ENCODE results near the gene CNTN4.

Gene CNTN4

DNA sequence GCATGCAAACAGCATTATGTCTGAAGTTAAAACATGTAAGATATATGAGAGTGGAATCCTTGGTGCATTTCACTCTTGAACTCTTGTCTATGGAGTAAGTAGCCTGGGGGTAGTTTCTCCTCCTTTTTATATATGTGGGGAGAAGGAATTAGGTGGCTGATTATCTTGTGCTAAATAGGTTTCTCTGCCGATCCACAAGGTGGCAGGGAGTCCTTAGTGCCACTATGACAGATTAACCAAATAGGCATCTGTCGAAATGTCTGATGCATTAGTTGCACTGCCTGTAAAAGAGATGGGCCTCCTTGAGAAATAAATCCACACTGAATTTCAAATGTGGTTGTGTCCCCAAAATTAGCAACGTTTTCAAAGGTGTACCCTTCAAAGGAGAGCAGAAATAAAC is 170.1 kb downstream of the CNTN4 start:
- DNase-seq (ENCODE audit: low read depth) = no peak

DNA sequence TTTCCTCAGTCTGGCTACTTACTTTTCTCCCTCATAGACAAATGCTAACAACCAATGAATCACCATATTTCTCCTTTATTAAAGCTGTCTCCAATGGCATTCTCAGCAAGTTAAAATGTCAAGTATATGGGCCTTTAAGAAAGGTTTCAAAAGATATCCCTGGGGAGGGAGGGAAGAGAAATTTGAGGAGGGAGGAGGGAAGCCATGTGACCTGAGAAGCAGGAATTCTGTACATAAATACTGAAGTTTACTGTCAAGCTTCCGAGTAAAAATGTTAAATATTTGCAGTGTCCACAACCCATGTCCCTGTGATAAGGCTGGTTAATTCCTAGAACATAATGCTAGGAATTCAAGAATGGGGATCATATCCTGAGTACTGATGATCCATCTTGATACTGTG is 175.9 kb downstream of the CNTN4 start:
- no peak for DNase-seq (ENCODE audit: low read depth)

DNA sequence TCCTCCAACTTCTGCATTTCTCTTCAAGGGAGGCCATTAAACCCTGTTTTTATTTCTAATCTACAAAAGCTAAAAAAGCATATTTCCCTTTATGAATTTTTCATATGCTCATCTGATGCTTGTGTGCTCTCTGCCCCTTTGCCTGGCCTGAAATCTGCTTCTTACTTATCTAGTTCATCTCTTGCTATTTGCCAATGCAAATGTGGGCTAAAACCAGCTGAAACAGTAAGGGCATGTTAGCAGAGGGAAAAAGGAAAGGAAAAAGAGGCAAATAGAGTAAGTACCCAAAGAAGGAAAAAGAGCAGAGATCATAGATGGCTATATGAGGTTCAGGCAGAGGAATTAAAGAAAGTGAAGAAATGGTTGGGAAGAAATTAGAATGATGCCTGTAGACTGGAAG is 185.2 kb downstream of the CNTN4 start:
- no peak for DNase-seq (ENCODE audit: low read depth)

DNA sequence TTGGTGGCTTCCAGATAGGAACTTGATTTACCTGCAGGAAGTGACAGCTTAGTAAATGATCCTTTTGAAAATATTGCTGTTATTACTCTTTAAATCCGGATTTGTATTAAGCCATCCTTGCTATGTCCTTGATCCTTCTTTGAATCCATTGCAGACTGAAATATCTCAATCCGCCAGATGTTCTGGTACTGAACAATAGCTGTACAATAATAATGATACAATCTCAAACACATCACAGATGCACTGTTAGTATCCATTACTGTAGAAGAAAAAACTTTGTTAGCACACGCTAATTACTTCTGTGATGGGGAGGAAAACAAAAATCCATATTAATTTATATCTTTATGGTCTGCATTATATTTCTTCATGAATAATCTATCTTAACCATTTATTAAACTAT is 202.3 kb downstream of the CNTN4 start:
- DNase-seq (ENCODE audit: low read depth) = no peak

DNA sequence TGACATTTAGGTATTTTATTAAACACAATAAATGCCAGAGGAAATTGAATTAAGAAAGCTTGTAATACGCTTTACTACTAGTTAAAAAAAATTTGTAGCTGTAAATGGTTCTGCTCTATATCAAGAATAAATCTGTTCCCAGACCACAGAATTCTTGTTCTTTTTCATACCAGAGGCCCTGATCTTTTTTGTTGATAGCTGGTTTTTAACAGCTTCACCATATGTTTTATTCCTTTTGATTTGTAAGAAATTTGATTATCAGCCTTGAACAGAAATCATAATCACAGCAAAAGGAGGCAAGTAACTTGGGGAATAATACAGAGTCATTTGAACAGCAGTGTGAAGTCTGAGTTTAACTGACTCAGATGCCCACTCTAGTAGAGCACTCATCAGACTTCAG is 202.7 kb downstream of the CNTN4 start:
- no peak for DNase-seq (ENCODE audit: low read depth)

DNA sequence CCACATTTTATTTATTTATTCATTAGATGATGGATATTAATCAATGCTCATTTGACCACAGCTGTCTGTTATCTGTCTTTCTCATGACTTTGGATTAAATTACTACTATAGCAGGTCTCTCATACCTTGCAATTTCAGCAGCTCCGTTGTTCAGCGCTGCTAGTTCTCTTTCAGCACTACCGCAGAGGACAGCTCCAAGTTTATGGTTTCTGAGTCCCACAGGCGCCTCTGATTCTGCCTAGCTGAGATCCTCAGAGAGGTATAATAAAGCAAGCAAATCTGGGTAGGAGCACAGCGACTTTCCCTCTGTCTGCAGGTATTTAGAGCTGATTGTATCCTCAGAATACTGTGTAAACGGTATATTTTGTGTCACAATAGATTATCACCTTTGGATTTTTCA is 204.9 kb downstream of the CNTN4 start:
- DNase-seq (ENCODE audit: low read depth) = no peak

DNA sequence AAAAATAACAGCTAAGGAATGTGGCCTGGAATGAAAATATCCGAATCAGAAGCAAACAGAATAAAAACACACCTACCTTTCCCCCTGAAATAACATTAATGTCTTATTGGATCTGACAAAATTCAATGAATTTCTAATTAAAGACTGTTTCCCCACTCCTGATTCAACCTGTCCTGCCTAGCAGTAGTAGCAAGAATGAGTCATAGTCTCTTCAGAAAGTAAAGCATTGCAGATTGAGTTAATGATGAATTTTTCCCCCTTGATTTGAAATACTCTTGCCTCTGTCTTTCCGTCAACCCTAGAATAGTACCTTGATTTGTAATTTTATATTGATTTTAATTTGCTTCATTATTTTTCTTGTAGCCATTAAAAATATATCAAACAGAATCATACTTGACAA is 212.4 kb downstream of the CNTN4 start:
- DNase-seq (ENCODE audit: low read depth) = no peak

DNA sequence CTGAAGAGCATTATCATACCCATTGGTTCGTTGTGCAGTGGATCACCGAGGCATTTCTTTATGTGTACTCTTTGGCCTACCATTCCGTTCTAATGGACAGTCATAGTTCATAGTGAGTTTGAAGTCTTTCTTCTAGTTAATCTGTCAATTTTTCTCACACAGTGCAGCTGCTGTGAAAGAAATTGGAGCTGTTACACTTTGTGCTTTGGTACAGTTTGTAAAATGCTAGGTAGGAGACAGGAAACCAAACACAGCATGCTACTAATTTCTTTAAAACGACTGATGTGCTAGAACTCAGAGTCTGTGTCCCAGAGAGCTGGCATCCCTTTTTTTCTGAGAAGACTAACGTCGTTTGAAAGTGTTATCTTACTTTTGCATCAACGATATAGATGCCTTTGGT is 218.9 kb downstream of the CNTN4 start:
- no peak for DNase-seq (ENCODE audit: low read depth)

DNA sequence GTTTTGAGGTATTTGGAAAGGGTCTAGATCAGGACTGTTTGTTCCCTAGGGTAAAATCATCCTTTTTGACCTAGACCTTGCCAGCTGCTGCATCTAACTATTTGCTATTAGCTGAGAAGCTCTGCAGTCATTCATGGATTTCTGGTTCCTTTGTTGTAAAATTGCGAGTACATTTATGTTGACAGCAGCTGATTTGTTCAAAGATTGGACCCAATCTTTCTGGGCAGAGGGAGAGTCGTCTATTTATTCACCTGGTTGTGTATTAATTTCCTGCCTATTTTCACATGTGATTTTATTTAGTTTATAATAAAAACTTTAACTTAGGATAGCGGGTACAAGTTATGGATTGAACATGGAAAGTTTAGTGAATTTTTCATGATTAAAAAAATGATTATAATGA is 236.3 kb downstream of the CNTN4 start:
- no peak for DNase-seq (ENCODE audit: low read depth)

DNA sequence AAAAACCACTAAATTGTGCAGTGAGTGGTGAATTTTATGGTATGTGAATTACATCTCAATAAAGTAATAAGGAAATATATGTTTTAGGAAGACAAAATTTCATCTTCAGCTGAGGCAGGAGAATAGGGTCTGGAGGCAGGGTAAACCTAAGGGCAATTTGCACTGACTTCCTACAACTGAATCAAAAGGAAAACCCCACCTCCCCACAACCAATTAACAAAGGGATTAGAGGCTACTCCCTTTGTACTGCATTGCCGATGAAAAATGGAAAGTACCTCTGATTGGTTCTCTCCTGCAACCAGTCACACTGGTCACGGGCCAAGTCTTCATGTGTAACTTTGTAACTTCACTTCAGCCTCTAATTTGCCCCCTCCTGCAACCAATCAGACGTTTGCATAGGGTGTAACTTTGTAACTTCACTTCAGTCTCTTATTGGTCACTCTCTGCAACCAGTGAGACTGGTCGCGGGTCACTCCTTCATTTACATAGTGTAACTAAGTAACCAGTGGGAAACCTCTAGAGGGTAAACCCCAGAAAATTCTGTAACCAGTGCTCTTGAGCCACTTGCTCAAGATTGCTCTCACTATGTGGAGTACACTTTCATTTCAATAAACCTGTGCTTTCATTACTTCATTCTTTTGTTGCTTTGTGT is 244.5 kb downstream of the CNTN4 start:
- DNase-seq (ENCODE audit: low read depth) = no peak

DNA sequence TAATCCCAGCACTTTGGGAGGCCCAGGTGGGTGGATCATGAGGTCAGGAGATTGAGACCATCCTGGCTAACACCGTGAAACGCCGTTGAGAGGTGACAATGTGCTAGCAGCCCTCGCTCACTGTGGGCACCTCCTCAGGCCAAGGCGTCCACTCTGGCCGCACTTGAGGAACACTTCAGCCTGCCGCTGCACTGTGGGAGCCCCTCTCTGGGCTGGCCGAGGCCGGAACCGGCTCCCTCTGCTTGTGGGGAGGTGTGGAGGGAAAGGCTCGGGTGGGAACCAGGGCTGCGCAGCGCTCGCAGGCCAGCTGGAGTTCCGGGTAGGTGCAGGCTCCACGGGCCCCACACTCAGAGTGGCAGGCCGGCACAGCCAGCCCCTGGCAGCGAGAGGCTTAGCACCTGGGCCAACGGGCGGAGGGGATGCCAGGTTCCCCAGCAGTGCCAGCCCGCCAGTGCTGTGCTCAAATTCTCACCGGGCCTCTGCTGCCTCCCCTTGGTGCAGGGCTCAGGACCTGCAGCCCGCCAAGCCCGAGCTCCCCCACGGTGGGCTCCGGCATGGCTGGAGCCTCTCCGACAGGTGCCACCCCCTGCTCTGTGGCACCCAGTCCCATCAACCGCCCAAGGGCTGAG is 253.6 kb downstream of the CNTN4 start:
- no peak for DNase-seq (ENCODE audit: low read depth)

DNA sequence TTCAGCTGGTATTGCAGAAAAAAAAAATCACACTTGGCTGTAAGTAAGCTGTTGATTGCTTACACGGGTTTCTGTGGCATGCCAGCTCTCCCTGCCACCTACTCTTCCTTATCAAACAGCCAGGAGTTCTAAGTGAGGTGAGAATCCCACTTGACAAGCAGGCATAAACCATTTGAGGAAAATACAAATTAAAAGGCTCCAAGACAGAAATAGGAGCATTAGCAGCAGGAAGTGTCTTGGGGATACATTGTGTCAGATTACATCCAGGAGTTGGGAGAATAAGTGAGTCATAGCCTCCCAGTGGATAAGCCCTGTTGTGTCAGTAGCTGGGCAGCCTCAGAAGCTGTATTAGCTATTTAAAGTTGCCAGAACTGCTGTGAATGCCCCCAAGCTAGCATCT is 256.0 kb downstream of the CNTN4 start:
- DNase-seq (ENCODE audit: low read depth) = no peak

DNA sequence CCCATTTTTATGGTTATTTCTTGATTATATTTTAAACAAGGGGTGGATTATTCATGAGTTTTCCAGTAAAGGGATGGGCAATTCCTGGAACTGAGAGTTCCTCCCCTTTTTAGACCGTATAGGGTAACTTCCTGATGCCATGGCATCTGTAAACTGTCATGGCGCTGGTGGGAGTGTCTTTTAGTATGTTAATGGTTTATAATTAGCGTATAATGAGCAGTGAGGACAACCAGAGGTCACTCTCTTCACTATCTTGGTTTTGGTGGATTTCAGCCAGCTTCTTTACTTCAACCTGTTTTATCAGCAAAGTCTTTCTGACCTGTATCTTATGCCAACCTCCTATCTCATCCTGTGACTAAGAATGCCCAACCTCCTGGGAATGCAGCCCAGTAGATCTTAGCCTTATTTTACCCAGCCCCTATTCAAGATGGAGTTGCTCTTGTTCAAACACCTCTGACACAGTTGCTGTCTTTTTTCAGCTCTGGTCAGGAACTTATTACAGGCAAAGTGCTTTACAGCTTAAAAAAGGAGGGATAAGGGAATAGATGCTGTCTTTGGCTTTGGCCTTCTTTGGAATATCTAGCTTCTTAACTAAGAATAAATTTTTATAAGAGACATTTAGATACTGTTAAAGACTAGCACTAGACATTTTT is 257.8 kb downstream of the CNTN4 start:
- no peak for DNase-seq (ENCODE audit: low read depth)

DNA sequence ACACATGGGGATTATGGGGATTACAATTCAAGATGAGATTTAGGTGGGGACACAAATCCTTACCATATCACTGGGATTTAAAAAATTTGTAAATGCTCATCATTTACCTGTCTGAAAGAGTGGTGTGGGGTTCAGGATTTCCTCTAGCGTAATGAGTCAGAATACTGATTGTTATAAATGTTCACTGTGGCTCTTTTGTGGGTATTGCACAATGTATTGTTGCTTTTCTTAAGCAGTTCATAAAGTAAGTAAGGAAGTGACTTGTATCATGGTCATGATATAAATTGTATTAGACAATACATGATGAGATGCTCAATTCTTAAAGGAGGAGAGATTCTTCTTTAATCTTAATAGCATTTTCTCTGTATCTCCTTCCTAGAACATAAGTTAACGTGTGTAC is 262.1 kb downstream of the CNTN4 start:
- no peak for DNase-seq (ENCODE audit: low read depth)

DNA sequence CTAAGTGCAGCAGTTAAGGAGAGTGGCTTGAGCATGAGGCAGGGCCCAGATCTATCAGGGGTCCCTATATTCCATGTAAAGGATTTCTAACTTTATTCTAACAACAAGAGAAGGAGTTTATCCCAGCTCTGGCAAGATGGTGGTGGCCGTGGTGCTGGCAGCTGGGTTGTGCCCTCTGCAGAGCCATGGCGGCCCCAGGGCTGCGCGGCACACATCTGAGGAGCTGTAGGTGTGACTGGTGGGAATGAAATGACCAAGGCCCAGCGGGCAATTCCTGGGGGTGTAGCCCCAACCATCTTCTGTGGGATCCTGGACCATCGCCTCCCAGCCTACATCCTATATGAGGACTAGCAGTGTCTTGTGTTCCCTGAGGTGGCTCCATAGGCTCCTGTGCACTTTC is 263.5 kb downstream of the CNTN4 start:
- no peak for DNase-seq (ENCODE audit: low read depth)

DNA sequence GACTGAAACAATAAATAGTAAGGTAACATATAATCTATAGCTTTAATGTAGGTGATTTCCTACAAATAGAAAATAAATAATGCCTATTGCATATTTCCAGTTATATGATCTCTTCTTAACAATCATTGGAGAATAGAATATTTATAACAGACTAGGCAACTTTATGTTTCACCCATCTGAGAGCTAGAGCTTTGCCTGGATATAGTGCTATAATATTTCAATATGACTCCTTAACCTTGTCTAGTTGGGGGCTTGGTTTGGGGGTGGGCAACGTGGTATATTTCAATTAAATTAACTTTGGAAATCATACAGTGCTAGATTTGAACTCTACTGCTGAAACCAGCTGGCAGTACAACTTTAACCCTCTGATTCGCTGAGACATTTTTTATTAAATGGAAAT is 265.2 kb downstream of the CNTN4 start:
- no peak for DNase-seq (ENCODE audit: low read depth)

DNA sequence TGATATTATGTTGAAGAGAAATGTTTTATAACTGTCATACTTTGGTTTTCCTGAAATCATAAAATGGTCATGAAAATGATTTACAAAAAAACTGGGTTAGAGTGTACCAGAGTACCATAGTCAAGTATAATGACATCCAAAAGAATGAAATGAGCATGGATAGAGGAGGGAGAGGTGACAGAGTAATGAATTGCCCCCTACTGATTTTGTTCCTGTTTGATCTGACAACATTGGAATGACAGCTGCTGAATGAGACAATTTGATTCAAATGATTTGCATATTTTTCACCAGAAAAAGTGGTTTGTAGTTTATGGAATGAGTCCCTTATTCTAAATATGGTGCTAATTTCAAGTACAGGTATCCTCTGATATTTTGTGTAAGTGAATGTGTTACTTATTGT is 271.7 kb downstream of the CNTN4 start:
- no peak for DNase-seq (ENCODE audit: low read depth)

DNA sequence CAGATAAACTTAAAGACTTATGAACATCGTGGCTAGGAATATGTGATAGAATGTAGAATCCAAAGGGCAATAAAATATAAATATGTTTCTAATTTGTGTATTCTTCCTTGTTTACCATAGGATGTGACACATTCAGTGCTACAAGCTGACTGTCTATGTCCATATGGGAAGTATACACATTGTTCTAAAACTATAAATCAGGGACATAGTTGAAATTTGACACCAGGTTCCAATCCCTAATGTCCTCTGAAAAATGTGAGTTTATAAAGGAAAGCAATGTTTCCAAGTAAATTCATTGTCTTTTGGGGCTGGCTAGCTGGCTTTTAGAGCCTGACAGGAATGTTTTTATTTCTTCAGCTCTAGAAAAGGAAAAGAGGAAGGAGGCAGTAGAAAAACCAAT is 273.6 kb downstream of the CNTN4 start:
- DNase-seq (ENCODE audit: low read depth) = no peak

DNA sequence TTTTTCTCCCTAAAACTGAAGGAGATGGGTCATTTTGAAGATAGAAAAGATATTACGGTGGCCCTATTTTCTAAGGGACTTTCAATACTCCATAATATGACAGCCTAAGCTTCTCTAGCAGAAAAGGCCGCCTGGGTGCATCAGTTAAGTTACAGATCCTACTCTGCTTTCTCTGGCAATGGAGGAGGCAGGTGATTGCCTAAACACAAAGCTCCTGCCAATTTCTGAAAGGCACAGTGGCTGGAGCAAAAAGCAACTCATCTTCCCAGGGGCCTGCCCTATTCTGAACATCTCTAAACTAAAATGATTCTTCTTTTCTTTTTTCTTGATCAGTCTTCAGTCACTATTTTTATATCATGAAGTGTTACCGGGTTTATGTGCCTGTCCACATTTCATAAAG is 276.7 kb downstream of the CNTN4 start:
- DNase-seq (ENCODE audit: low read depth) = no peak

DNA sequence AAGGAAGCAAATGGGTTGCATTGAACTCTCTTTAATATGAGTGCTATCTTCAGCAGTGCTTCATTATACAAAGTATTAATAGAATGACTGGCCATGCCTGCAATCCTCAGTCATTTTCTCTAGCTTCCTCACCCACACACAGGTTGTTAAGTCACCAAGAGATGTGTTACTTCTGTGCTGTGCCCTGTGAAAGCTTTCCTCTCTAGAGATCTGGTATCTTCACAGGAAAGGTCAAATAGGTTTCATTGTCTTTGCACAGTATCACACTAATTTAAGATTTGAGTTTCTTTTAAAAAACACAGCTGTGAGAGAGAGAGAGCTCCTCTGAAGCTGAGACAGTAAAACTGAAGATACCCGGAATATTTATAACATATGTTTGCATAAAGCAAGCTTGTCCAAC is 278.6 kb downstream of the CNTN4 start:
- no peak for DNase-seq (ENCODE audit: low read depth)

DNA sequence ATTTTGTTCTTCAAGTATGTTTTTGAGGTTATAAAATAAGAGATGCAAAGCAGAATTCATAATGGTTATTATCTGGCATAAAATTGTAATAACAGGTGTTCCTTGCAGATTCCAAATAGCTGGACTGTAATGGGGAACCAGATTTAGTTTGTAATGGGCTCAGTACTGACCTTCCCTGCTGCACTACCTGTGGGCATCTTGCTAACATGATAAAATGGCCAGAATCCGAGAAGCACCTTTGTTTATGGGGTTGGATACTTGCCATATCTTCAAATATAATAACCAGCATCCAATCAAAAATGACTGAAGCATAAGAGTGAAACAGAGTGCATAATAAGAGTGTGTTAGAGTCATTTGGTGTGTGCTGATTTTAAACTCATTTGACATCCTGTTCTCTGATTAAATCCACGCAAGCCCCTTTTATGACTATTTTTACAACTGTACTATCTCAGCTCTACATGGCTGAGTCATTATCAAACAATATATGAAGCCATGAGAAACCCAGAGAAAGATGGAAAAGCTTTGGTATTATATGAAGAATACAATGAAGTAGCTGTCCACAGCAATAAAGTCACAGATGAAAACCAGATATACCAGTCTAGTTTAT is 292.4 kb downstream of the CNTN4 start:
- DNase-seq (ENCODE audit: low read depth) = no peak

DNA sequence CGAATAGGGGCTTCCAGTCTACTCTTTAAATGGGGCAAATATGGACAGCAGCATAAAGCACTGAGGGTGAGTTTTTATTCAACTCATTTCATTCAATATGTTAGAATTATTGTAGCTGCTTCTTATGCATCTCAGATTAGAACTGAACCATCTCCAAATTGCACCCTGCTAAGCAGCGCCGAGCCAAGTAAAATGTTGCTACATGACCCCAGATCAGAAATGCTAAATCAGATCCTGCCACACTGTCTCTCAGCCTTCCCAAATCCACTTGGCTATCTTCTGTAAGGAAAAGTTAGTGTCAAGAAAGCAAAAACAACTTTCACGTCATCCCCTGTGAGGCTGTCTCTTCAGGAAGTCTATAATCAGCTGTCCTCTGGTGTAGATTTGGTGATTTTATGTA is 293.2 kb downstream of the CNTN4 start:
- no peak for DNase-seq (ENCODE audit: low read depth)

DNA sequence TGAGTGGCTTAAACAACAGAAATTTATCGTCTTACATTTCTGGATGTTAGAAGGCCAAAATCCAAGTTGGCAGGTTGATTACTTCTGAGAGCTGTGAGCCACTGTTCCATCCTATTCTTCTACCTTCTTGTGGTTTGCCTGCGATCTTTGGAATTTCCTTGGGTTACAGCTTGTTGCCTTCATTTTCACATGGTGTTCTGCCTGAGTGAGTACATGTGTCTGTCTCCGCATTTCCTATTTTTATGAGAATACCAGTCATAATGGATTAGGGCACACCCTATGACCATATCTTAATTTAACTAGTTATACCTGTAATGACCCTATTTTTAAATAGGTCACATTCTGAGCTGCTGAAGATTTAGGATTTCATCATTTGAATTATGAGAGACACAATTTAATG is 294.3 kb downstream of the CNTN4 start:
- no peak for DNase-seq (ENCODE audit: low read depth)

All from T follicular helper cell (primary cell).